ENCODE results near the gene GPRC6A. TPM values are rescaled to one million over a fixed set of nuclear protein-coding genes. Genes with fewer than 3 reads are reported as not detected.

GPRC6A gene
- total RNA-seq, 1 experiment from 2014 or later: not detected

- ATAC-seq (no peak), DNase-seq (ENCODE audit: low read depth, low spot score) (no peak)
- Histone ChIP-seq H3K9me3 (ENCODE audit: control insufficient read depth in 1 of 2, insufficient read depth in 1 of 2, low read depth in 1 of 2, low read length in 2 of 2) (no peaks in the 10 kb centered on the region), H2AFZ (ENCODE audit: low read depth, low read length, poor library complexity, severe bottlenecking) (peak overlapping the region; percentile 66), H3K4me2 (ENCODE audit: low read length) (no peak overlapping the region), H3K9ac (ENCODE audit: low read length) (no peak overlapping the region), H3K79me2 (ENCODE audit: insufficient read depth, low read length) (no peaks in the 10 kb centered on the region), H3K27ac (ENCODE audit: low read depth, low read length) (no peak overlapping the region), H3K4me3 (replicated peaks in 1 of 2; ENCODE audit: low read depth in 1 of 2, low read length in 2 of 2) (no peak overlapping the region), H3K4me1 (ENCODE audit: control insufficient read depth in 1 of 2, insufficient read depth in 2 of 2, low read length in 2 of 2) (no peaks in the 10 kb centered on the region), H3K27me3 (ENCODE audit: insufficient read depth, low read length) (no peaks in the 10 kb centered on the region), H4K20me1 (ENCODE audit: insufficient read depth) (no peaks in the 10 kb centered on the region), H3K9me2 (ENCODE audit: insufficient read depth) (no peaks in the 10 kb centered on the region), H3K36me3 (ENCODE audit: control insufficient read depth in 1 of 2, insufficient read depth in 2 of 2, low read length in 2 of 2) (no peaks in the 10 kb centered on the region)
- BruUV-seq (replicated peaks): no TSS peak
- ChIA-PET CTCF (no interaction called here), RAD21 (ENCODE audit: low non-redundant PET in 1 of 2, low total read pairs in 2 of 2, uncharacterized antibody in 2 of 2, unreplicated experiment in 2 of 2) (interaction anchor here in 1 of 2 experiments (0.7 kb wide), 1 partner anchor 22 kb away, joined by 3 read pairs; no protein-coding TSS in a partner anchor), POLR2A (no interaction called here)
- intact Hi-C loops (cut with micrococcal nuclease): no loop called here
- TF ChIP-seq ZBTB33 (IDR thresholded peaks at IDR 0.05; ENCODE audit: extremely low read depth, insufficient replicate concordance, low read length): no peak
- no peak for TF ChIP-seq JUND (IDR thresholded peaks at IDR 0.05)
- TF ChIP-seq ZNF274 (IDR thresholded peaks at IDR 0.05; ENCODE audit: low read depth, low read length): no peak
- no peak for TF ChIP-seq REST (IDR thresholded peaks at IDR 0.05; ENCODE audit: low read depth)
- TF ChIP-seq EGR1 (IDR thresholded peaks at IDR 0.05; ENCODE audit: low read depth): no peak
- TF ChIP-seq RAD21 (IDR thresholded peaks at IDR 0.05; ENCODE audit: low read depth): no peak
- TF ChIP-seq, protein P1, sequence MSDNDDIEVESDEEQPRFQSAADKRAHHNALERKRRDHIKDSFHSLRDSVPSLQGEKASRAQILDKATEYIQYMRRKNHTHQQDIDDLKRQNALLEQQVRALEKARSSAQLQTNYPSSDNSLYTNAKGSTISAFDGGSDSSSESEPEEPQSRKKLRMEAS (IDR thresholded peaks at IDR 0.05): no peak
- TF ChIP-seq EZH2phosphoT487 (IDR thresholded peaks at IDR 0.05; ENCODE audit: borderline replicate concordance): no peak
- no peak for TF ChIP-seq SRF (IDR thresholded peaks at IDR 0.05; ENCODE audit: low read depth)
- TF ChIP-seq EZH2 (IDR thresholded peaks at IDR 0.05): no peak
- no peak for TF ChIP-seq ZFX (IDR thresholded peaks at IDR 0.05)
- no peak for TF ChIP-seq SP1 (IDR thresholded peaks at IDR 0.05; ENCODE audit: low read depth)
- no peak for TF ChIP-seq CTCF (IDR thresholded peaks at IDR 0.05 in 2 of 3, conservative IDR thresholded peaks at IDR 0.05 in 1 of 3; ENCODE audit: borderline replicate concordance in 1 of 3, insufficient read depth in 1 of 3, low read depth in 2 of 3, low read length in 2 of 3)
- no peak for TF ChIP-seq SIN3A (IDR thresholded peaks at IDR 0.05; ENCODE audit: low read depth)
- TF ChIP-seq YY1 (IDR thresholded peaks at IDR 0.05; ENCODE audit: extremely low read depth, insufficient replicate concordance, low read depth, low read length): no peak
- TF ChIP-seq ELF1 (IDR thresholded peaks at IDR 0.05; ENCODE audit: borderline replicate concordance, low read depth): no peak
- TF ChIP-seq POLR2A (IDR thresholded peaks at IDR 0.05; ENCODE audit: borderline replicate concordance, extremely low read depth, insufficient read depth, insufficient read length): no peak
- TF ChIP-seq CBX3 (IDR thresholded peaks at IDR 0.05; ENCODE audit: low read depth): no peak
These were observed 1.2 kb downstream of the GPRC6A start for GRCh38 chr6:116827561-116828240.

All from HCT116 (cell line).